HUES64 (cell line): ENCODE measurements around the gene MARCHF11.

Experiments used
- H3K27ac ChIP-seq: 2 replicates; pipeline ENCODE4 v1.7.0; 2013; ENCODE audit warnings: low read depth, low read length, inconsistent platforms
- H3K27me3 ChIP-seq: 2 replicates; pipeline ENCODE4 v1.6.1; 2013; ENCODE audit warnings: mild to moderate bottlenecking, low read length; ENCODE audit not compliant: insufficient read depth
- H3K36me3 ChIP-seq: 2 replicates; pipeline ENCODE4 v1.6.1; 2013; ENCODE audit warnings: mild to moderate bottlenecking, low read length; ENCODE audit not compliant: insufficient read depth
- H3K4me1 ChIP-seq: 2 replicates; pipeline ENCODE4 v1.6.1; 2013; ENCODE audit warnings: mild to moderate bottlenecking, low read length, moderate library complexity; ENCODE audit not compliant: insufficient read depth
- H3K4me3 ChIP-seq: 2 replicates; pipeline ENCODE4 v1.5.1; 2013; ENCODE audit warnings: mild to moderate bottlenecking, low read length, moderate library complexity
- H3K9ac ChIP-seq: 2 replicates; pipeline ENCODE4 v1.6.1; 2013; ENCODE audit warnings: mild to moderate bottlenecking, low read depth, low read length
- H3K9me3 ChIP-seq: 2 replicates; pipeline ENCODE4 v1.6.1; 2013; ENCODE audit warnings: low read depth, low read length; ENCODE audit not compliant: insufficient read depth
- WGBS: fragments of 150-250, 120-280 bp; methylation state at CpG from one replicate; pipeline ENCODE4 v1.1.7; 2013; ENCODE audit warnings: missing lambda C conversion rate; 5-methylcytosine and 5-hydroxymethylcytosine counted together

Gene MARCHF11

DNA sequence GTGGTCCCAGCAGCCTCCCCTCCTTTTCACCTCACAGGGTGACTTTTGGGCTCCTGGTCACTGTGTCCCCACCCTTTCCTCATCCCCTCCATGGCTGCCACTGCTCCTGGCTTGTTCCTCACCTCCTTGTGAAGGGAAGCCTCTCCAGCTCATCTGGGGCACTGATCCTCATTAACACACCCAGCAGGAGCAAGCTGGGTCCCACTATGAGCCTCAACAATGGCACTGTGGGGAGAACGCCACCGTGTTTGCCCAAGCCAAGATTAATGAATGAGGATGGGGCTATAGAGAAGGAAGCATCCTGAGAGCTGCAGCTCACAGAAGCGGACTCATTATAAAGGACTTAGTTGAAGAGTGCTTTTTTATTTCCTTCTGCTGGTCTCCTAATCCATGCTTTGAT lies 118.4 kb downstream of the MARCHF11 start:
- no peaks in the 10 kb centered on the region for H3K36me3 ChIP-seq
- H3K4me1 ChIP-seq: no peaks in the 10 kb centered on the region
- H3K9ac ChIP-seq: no peak overlapping the region
- H3K27ac ChIP-seq: no peak overlapping the region
- H3K4me3 ChIP-seq: no peak overlapping the region
- H3K9me3 ChIP-seq: no peaks in the 10 kb centered on the region
- WGBS: 64% methylated on average over 3 of the region's 3 CpGs
- H3K27me3 ChIP-seq: no peaks in the 10 kb centered on the region

DNA sequence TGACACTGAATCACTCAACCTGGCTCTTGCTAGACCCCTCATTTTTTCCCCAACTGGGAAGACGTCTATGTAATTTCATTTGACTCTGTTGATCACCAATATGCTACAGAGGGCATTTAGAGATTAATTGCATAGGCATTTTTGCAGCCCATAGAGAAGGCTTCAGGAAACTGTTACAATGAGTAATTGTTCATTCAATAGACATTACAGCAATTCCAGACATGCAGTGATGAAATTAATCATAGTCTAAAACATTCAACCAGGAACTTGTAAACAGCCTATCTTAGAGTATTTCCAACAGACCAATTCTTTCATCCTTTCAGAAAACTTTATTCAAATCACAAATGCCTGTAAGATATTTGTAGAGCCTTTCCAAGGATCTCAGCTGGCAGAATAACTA lies 122.3 kb downstream of the MARCHF11 start:
- no peak overlapping the region for H3K4me3 ChIP-seq
- no peaks in the 10 kb centered on the region for H3K27me3 ChIP-seq
- no peak overlapping the region for H3K9ac ChIP-seq
- H3K36me3 ChIP-seq: no peaks in the 10 kb centered on the region
- no peaks in the 10 kb centered on the region for H3K9me3 ChIP-seq
- no peaks in the 10 kb centered on the region for H3K4me1 ChIP-seq
- 95% methylated on average over 1 of the region's 1 CpG for WGBS
- no peak overlapping the region for H3K27ac ChIP-seq

DNA sequence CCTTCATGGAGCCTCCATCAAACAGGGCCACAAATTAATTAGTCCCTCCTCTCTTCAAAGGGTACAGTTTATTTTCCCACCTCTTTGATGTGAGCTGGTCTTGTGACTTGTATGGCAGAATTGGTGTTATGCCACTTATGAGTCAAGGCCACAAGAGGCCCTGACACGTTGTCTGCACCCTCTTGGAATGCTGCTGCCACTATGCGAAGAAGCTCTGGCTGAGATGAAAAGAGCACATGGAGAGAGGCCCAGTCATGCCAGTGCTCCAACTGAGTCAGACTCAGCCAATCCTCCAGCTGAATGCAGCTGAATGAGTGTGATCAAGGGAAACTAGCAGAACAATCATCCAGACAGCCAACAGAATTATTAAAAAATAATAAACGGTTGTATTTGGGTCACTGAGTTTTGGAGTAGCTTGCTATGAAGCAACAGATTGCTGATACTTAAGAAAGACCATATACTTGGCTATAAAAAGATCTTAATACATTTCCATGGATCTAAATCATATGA lies 128.3 kb downstream of the MARCHF11 start:
- Histone ChIP-seq H3K9me3 (no peaks in the 10 kb centered on the region), H3K4me1 (no peaks in the 10 kb centered on the region), H3K4me3 (no peak overlapping the region), H3K36me3 (no peaks in the 10 kb centered on the region), H3K27me3 (no peaks in the 10 kb centered on the region), H3K27ac (no peak overlapping the region), H3K9ac (no peak overlapping the region)
- 70% methylated on average over 2 of the region's 3 CpGs for WGBS

DNA sequence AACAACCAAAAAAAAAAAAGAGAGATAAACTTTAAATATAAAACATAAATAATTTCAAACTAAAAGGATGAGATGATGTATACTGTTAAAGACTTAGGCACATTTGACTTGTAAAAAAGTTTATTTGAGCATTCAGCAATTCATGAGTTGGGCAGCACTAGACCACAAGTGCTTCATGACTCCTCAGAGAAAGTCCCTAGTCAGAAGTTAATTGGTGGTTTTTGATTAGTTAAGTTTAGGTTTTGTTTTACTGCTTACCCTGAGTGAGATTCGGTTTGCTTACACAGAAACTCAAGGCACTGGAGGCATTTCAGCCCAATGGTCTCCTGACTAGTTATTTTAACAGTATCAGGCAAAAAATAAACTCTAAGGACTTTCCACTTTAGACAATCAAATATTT lies 129.2 kb downstream of the MARCHF11 start:
- H3K36me3 ChIP-seq: no peaks in the 10 kb centered on the region
- no peak overlapping the region for H3K27ac ChIP-seq
- H3K4me1 ChIP-seq: no peaks in the 10 kb centered on the region
- H3K4me3 ChIP-seq: no peak overlapping the region
- no peak overlapping the region for H3K9ac ChIP-seq
- 92% methylated on average over 1 of the region's 1 CpG for WGBS
- H3K9me3 ChIP-seq: no peaks in the 10 kb centered on the region
- H3K27me3 ChIP-seq: no peaks in the 10 kb centered on the region

DNA sequence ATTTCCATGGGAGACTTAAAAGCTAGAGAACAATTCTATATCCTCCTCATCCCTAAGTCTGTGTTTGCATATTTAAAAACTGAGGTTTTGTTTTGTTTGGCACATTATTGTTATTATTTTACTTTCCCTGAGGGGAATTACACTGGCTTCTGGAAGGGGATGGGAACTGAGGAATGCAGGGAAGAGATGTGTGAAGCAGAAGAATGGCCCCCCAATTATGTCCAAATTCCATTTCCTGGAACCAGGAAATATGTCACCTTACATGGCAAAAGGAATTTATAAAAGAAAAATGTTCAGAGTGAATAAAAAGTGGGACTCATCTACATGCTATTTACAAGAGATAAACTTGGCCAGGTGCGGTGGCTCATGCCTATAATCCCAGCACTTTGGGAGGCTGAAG lies 129.8 kb downstream of the MARCHF11 start:
- Histone ChIP-seq H3K27ac (no peak overlapping the region), H3K36me3 (no peaks in the 10 kb centered on the region), H3K4me1 (no peaks in the 10 kb centered on the region), H3K4me3 (no peak overlapping the region), H3K9me3 (no peaks in the 10 kb centered on the region), H3K9ac (no peak overlapping the region), H3K27me3 (no peaks in the 10 kb centered on the region)
- WGBS: 95% methylated on average over 1 of the region's 1 CpG

DNA sequence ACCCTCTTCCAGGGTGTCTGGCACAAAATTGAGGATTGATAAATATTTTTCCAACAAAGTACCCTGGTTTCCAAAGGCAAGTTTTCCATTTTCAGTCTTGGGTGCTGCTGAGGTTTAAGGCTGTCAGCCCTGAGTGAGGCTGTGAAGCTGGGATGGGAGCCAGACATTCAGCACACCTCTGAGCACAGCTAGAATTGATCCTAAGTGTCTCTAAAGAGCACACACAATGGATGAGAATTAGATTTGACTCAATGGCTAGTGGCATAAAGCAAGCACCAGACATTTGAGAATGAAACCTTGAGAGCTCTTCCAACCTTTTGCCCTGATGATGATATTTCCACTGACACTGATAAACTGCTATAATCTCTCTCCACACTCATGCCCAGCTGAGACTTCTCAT lies 131.5 kb downstream of the MARCHF11 start:
- Histone ChIP-seq H3K4me1 (no peaks in the 10 kb centered on the region), H3K27ac (no peak overlapping the region), H3K9me3 (no peaks in the 10 kb centered on the region), H3K27me3 (no peaks in the 10 kb centered on the region), H3K4me3 (no peak overlapping the region), H3K36me3 (no peaks in the 10 kb centered on the region), H3K9ac (no peak overlapping the region)

DNA sequence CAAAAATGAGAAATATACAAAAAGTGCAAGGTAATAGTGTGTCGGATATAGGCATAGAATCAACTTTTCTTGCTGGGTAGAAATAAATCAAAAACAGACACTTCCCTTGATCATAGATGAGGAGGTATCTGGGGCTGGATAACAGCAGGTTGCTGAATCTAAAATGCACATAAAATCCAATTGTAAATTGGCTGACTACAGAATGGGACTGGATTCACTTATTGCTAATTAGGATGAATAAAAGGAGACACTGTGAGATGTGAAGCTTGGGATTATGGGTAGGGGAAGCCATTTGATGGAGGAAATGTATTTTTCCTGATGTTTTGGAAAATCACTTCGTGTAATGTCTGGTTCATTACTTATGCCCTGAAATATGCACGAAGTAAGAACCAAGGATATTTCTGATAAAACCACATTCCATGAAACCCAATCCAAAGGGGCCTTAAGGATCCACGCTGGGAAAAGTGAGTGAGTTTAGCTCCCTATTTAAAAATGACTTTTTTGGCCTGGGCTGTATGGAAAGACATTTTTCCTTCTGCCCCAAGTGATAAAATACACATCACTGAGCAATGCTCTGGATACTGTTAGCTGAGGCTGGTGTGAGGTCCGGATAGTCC lies 136.1 kb downstream of the MARCHF11 start:
- 81% methylated on average over 4 of the region's 5 CpGs for WGBS
- H3K36me3 ChIP-seq: no peaks in the 10 kb centered on the region
- no peak overlapping the region for H3K27ac ChIP-seq
- H3K9ac ChIP-seq: no peak overlapping the region
- no peaks in the 10 kb centered on the region for H3K4me1 ChIP-seq
- no peaks in the 10 kb centered on the region for H3K27me3 ChIP-seq
- H3K4me3 ChIP-seq: no peak overlapping the region
- H3K9me3 ChIP-seq: no peaks in the 10 kb centered on the region

DNA sequence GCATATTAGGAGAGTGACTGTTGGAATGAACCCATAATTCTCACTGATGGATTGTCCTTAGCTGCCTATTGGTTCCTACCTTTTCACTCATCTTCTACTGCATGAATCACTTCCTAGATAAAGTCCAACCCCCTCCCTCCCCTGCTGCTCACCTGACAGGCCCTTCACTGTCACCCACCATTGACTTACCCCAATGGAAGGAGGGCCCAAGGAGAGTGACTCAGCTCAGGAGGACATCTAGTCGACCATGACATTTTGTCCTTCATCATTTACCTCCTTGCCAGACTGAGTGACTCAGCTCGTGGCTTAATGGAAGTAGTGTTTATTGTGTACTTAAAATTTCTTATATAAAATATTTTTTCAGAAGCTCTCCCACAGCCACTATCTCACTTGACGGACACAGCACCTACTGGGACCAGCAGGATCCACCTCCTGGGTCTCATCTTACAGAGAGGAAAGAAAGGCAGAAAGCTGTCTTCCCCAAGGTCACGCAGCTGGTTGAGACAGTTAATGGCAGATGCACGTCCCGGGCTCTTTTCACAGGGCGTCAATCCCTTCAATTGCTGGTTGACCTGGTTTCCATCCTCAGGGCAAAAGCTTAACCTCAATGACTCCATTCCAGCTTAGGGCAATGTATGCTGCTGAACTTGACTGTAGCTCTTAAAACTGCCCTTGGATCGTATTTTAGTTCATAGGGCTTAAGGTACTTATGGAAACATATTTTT lies 142.3 kb downstream of the MARCHF11 start:
- Histone ChIP-seq H3K27me3 (no peaks in the 10 kb centered on the region), H3K4me3 (no peak overlapping the region), H3K4me1 (no peaks in the 10 kb centered on the region), H3K9me3 (no peaks in the 10 kb centered on the region), H3K27ac (no peak overlapping the region), H3K36me3 (no peaks in the 10 kb centered on the region), H3K9ac (no peak overlapping the region)
- 87% methylated on average over 7 of the region's 8 CpGs for WGBS

DNA sequence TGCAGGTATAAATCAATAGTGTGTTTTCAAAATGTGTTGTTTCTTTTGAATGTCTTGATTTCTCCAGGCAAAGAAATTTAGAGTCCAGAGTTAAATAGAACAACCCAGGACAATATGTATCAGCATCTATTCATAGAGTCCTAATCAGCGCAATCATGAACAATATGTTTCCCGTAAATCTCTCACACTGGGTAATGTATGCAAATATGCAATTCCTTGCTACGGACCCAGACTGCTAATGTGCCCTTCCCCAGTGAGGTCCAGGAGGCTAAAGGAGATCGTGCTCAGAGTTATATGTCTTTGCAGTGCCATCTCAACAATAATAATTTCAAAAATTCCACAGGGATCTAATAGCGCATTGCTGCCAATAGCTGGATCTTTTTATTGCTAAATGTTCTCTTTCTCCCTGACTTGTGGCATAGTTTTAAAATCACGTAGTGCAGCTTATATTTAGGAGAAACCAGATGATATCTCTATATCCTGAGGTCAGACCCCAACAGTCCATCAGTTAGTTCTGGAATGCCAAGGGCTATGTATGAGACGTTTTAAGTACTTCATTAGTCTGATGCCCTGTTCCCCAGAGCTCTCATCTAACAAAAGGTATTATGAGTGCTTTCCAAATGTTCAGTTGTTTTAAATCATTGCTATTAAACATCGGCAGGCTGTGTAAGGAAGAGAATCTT lies 145.1 kb downstream of the MARCHF11 start:
- H3K27ac ChIP-seq: no peak overlapping the region
- H3K27me3 ChIP-seq: no peaks in the 10 kb centered on the region
- H3K4me3 ChIP-seq: no peak overlapping the region
- WGBS: 93% methylated on average over 8 of the region's 8 CpGs
- H3K9me3 ChIP-seq: no peaks in the 10 kb centered on the region
- no peaks in the 10 kb centered on the region for H3K36me3 ChIP-seq
- no peak overlapping the region for H3K9ac ChIP-seq
- H3K4me1 ChIP-seq: no peaks in the 10 kb centered on the region

DNA sequence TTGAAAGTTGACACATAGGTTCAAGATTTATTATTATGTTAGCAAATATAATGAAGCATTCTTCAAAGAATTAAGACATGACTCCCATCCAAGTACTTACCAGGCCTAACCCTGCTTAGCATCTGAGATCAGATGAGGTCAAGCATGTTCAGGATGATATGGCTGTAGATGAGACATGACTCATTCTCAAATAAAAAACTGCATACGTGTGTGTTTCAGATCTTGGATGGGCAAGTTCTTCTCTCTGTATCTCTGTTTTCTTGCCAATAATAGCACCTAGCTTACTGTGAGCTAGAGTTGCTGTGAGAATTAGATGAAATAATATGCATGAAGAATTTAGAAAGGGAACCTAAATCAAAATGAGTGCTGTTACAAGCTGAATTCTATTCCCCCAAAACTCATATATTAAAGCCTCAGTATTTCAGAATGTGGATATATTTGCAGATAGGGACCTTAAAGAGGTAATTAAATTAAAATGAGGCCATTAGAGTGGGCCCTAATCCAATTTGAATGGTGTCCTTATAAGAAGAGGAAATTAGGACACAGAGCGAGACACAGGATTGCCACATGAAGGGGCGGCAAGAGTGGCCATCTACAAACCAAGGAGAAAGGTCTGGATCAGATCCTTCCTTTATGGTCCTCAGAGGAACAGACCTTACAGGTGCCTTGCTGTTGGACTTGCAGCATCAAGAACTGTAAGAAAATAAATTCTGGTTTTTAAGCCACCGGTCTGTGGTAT lies 146.2 kb downstream of the MARCHF11 start:
- Histone ChIP-seq H3K27ac (no peak overlapping the region), H3K4me1 (no peaks in the 10 kb centered on the region), H3K4me3 (no peak overlapping the region), H3K9ac (no peak overlapping the region), H3K27me3 (no peaks in the 10 kb centered on the region), H3K36me3 (no peaks in the 10 kb centered on the region), H3K9me3 (no peaks in the 10 kb centered on the region)
- 95% methylated on average over 4 of the region's 4 CpGs for WGBS

DNA sequence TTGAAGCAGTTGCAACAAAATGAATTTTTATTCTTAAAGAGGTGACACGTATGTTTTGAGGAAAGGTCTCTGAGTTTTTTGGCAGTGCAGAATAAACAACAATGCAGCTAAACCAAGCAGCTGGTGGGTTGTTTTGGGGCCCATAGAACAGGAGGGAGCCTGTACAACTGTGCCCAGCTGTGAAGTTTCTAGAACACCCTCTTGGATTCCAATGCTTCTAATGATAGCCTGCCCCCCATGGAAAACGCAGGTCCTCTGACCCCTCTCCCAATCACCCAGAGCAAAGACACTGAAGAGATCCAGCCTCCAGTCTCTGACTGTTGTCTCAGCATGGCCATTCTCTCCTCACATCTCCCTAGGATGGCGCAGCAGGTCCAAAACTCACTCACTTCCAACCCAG lies 150.9 kb downstream of the MARCHF11 start:
- Histone ChIP-seq H3K27ac (no peak overlapping the region), H3K36me3 (no peaks in the 10 kb centered on the region), H3K9ac (no peak overlapping the region), H3K4me1 (no peaks in the 10 kb centered on the region), H3K9me3 (no peaks in the 10 kb centered on the region), H3K4me3 (no peak overlapping the region), H3K27me3 (no peaks in the 10 kb centered on the region)
- WGBS: 92% methylated on average over 3 of the region's 3 CpGs
